DMS53 treated with DMSO at 0.1 percent for 48 hours (cell line): ENCODE measurements around the gene TNS3.

Source experiments
- DNase-seq: peaks from one replicate; lab custom pipeline; 2025; ENCODE audit not compliant: unreplicated experiment; lab: John Stamatoyannopoulos, UW

Gene TNS3

GRCh38 chr7:47582764-47583738 is 1.1 kb upstream of the TNS3 start:
- no peak for DNase-seq

- DNase-seq = no peak
These were observed 490 bp downstream of the TNS3 start for GRCh38 chr7:47581438-47581803.

GRCh38 chr7:47580811-47581331 is 1.0 kb downstream of the TNS3 start:
- DNase-seq = no peak

DNA sequence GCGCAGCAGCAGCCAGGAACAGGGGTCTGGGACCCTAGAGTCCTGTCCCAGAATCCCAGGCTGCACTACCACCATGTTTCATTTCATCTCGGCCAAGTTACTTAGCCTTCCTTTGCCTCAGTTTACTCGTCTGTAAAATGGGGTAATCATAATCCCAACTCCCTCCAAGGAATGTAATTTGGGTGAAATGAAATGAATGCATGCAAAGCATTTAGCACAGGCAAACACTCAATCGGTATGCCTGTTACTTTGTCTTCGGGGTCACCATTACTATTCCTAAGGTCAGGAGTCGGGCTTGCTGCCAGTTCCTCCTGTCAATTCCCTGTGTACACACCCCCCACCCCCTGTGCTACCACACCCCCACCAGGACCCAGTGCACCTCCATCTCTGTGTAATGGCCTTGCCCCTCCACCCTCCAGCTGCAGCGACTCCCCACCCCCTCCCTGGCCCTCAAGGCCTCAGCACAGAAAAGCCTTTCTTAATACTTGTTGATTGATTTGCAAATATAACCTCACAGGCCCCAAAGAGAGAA is 1.7 kb downstream of the TNS3 start:
- DNase-seq = no peak

GRCh38 chr7:47579458-47579857 is 2.5 kb downstream of the TNS3 start:
- DNase-seq = no peak

- DNase-seq = no peak
These were observed 3.2 kb downstream of the TNS3 start for GRCh38 chr7:47578579-47579270.

- DNase-seq = no peak
These were observed 4.5 kb downstream of the TNS3 start for GRCh38 chr7:47577321-47577919.

- DNase-seq = no peak
These were observed 5.0 kb downstream of the TNS3 start for GRCh38 chr7:47576866-47577306.

DNA sequence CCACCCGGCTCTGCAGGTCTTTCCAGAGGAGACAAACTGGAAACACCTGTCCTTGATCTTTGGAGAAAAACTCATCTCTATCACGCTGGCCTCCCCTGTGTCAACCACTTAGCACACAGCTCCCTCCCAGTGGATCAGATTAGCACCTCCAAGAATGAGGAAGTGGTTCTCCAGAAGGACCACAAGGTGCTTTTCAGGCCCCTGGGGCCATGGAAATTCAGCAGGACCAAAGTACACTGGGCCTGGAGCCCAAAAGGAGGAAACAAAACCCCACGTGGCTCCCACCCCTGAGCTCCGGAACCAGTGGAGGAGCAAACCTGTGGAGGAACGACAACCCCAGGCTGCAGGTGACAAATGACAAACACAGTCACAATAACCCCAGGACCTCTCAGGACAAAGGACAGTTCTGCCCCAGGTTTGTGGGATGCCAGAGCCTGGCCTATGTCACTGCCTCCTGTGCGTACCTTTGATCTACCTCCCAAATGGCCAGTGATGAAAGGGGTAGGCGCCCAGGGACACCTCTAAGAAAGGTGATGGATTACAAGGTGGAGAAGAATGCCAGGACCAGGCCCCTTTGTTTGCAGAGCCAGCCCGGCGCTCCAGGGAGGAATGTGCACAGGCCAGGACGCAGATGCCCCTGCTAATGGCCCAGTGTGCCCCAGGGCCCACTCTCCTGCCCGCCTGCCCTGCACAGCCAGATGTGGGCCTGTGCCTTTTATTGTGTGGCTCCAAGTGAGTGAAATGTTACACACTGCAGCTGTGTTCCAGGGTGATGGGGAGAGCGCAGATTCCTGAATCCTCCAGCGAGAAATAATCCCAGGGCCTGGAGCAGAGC is 5.7 kb downstream of the TNS3 start:
- DNase-seq = peak; percentile 85

DNA sequence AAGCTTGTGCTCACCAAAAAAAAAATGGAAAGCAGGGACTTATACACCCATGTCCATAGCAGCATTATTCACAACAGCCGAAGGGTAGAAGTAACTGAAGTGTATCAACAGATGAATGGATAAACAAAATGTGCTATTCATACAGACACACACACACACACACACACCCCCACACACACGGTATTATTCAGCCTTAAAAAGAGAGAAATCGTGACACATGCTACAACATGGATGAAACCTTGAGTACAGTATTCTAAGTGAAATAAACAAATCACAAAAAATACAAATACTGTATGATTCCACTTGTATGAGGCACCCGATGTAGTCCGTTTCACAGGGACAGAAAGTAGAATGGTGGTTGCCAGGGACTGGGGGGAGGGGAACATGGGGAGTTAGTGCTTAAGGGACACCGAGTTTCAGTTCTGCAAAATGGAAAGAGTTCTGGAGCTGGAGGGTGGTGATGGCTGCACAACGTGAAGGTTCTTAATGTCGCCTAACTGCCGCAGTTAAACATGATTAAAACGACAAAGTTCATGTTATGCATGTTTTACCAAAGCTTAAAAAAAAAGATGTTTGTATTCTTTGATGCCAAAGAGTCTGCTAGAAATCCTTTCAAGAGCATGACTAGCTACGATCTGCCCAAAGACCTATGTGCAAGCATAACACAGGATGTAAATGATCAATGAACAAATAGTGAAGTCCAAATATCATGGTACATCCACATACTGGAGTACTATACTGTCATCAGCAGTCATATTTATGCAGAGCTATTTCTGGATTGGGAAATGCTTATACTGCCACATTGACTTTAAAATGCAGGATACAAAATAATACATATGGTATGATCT is 7.2 kb downstream of the TNS3 start:
- DNase-seq = no peak

DNA sequence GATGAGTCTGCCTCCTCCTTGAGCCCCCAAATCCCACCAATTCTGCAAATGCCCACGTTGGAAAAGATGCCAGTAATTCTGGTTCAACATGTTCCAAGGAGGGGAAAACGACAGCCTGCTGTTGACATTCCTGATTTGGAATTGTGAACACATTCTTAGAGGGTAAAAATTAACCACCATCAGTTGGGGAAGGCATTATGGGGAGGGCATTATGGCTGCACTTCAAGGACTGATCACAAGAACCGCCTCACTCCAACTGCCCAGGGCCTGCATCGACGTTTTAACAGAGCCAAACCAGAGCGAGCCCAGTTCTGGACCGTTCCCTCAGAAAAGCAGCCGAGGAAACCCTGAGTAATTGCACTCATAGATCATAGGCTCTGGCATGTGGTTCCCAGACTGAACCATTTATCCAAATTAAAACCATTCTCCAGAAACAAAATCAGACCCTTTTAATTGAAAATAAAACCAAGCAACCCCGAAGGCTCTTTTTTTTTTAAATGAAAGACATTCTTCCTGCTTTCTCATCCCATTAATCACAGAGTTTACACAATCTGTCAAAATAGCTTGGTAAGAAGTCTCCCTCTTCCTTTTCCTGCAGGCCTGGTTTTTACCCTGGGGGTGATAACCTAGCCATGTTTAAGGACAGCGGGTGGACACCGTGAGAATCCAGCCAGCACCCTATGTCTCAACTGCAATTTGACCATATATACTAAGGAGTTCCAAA is 8.0 kb downstream of the TNS3 start:
- no peak for DNase-seq

DNA sequence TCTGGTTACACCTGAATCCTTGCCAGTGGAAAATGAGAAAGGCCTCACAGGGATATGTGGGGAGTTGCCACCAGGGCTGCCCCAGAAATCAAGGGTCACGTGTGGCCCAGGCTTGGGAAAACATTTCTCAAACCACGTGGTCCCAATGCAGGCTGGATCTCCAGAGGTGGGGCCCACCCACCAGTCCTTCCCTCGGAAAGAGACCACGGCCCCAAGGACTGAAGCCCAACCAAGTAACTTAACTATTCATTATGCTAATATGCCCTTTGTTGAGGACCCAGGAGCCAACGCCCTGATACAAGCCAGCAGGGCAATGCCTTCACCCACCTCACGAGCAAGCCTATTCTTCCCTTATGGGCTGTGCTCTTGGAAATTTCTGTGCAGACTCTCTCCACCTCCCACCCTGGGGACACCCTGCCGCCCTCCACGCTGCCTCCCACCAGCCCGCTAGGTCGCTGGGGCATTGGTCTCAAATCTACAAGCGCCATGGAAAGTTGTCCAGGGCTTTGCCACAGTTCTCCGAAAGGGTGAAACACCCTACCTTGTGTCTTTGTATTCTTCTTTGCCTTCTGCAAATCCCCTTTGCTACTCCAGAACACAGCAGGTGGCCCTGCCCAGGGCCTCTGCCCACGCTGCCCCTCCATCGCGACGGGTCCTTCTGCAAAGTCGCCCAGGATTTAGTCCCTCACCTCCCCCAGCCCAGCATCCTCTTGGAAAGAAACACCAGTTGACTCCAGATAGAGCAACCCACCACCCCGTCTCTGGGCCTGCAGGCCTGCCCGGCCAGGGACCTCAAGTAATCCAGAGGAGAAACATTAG is 8.8 kb downstream of the TNS3 start:
- no peak for DNase-seq

GRCh38 chr7:47572094-47572445 is 9.8 kb downstream of the TNS3 start:
- DNase-seq = peak; percentile 80

DNA sequence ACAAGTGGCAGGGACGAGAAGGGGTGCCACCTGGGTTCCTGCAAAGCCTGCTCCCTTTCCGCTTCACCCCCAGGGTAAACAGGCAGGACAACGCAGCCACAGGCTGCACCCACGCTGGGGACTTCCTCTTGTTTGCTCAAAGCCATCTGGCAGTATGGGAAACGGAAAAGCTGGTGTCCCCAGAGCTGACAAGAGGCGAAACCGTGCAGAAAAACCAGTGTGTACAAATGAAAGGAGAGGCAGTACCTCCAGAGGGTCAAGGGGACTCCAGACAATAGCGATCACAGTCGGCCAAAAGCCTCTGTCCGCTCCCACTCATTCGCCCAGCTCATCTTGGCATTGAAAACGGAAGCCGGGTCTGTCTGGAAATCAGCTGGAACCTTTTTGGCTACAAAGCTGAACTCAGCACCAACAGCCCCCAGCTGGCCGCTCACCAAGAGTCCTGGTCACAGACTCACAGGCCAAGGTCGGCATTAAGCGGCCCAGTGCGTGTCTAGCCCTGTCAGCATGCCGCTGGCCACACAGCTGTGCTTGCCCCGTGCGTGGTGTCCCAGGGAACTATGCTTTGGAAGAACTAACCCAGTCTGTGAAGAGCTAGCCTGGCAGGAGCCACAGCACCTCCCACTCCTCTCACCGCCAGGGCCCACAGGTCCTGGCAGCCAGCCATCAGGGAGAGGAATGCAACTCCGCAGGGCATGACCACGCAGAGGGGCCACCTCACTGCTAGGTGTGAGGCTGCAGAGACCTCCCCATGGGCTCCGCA is 10.4 kb downstream of the TNS3 start:
- DNase-seq = peak; percentile 95

DNA sequence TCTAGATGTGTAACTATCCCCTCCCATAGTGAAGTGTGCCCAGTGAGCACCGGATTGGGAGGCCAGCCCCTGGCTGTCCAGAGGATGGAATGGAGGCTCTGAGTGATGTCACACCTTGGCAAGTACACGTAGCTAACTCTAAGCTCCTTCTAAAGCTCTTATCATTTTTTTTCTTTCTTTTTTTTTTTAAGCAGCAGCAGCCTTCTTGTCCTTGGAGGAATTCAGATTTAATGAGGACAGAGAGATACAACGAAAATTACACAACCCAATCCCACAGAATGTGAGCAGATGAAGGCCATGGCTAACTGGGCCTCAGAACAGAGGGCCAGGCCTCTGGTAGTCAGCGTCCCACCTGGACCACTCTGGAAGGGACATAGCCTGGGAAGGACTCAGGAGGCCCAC is 11.3 kb downstream of the TNS3 start:
- DNase-seq = no peak

- DNase-seq = no peak
These were observed 13.4 kb downstream of the TNS3 start for GRCh38 chr7:47568547-47568946.

DNA sequence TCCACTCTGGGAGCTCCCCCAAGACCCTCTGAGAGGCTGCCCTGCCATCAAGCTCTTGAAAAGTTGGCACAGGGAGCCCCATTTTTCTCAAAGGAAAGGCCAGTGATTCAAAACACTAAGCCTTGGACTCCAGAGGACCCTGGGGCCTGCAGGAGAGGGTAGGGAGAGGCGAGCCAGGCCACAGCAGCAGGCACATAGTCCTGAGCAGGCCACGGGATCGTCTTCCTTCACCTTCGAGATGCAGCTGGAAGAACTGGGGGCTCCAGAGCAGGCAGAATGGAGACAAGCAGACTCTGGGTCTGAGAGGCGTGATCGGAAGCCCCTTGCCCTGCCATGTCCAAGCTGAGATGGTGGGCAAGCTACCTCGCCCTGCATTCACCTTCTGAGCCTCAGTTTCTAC is 13.9 kb downstream of the TNS3 start:
- no peak for DNase-seq
